NB4 (cell line): ENCODE measurements around the gene RPL10.

ENCODE experiments used
- DNase-seq: peaks from one replicate; pipeline ENCODE4 v3.0.0; 2010; ENCODE audit warnings: low read depth
- H3K4me3 ChIP-seq: one replicate; pipeline ENCODE4 v1.5.1; 2011; ENCODE audit warnings: mild to moderate bottlenecking, low read depth, low read length, moderate library complexity
- CTCF ChIP-seq: IDR thresholded peaks from one replicate; pipeline ENCODE4 v1.5.1; 2012; ENCODE audit warnings: low read depth, low read length
- MAX ChIP-seq: IDR thresholded peaks from 2 replicates; pipeline ENCODE4 v1.6.1; 2011; ENCODE audit warnings: low read depth, low read length
- MYC ChIP-seq: IDR thresholded peaks from 2 replicates; pipeline ENCODE4 v1.6.1; 2011; ENCODE audit warnings: low read depth, low read length
- POLR2A ChIP-seq: IDR thresholded peaks from 2 replicates; pipeline ENCODE4 v1.6.1; 2011; ENCODE audit warnings: mild to moderate bottlenecking; ENCODE audit not compliant: insufficient read length; ENCODE audit errors: extremely low read depth

Gene RPL10

GRCh38 chrX:154351183-154352011, 46.8 kb upstream of the RPL10 start:
- H3K4me3 ChIP-seq, result no peak overlapping the region
- DNase-seq, result no peak
- TF ChIP-seq MYC (no peak), MAX (no peak), POLR2A (no peak), CTCF (no peak)

GRCh38 chrX:154352012-154352401, 46.2 kb upstream of the RPL10 start:
- TF ChIP-seq MAX (no peak), POLR2A (no peak), MYC (no peak), CTCF (no peak)
- no peak overlapping the region for H3K4me3 ChIP-seq
- DNase-seq, result no peak

- DNase-seq, result no peak
- no peak overlapping the region for H3K4me3 ChIP-seq
- TF ChIP-seq MAX (no peak), MYC (no peak), POLR2A (no peak), CTCF (no peak)
Measured at GRCh38 chrX:154352466-154352865, 45.7 kb upstream of the RPL10 start.

GRCh38 chrX:154353172-154353843, 44.9 kb upstream of the RPL10 start:
- DNase-seq, result no peak
- no peak overlapping the region for H3K4me3 ChIP-seq
- TF ChIP-seq MAX (no peak), CTCF (no peak), POLR2A (no peak), MYC (no peak)

GRCh38 chrX:154354013-154354412, 44.2 kb upstream of the RPL10 start:
- no peak overlapping the region for H3K4me3 ChIP-seq
- no peak for DNase-seq
- TF ChIP-seq POLR2A (no peak), MAX (no peak), MYC (no peak), CTCF (no peak)
